GM12865 (cell line): ENCODE data around the gene DIAPH2.

Experiments
- DNase-seq: peaks from one replicate; pipeline ENCODE4 v3.0.0; 2010; ENCODE audit warnings: low read depth
- H3K4me3 ChIP-seq: 2 replicates; pipeline ENCODE4 v1.5.1; 2011; ENCODE audit warnings: mild to moderate bottlenecking, low read depth, low read length, control low read depth
- TF ChIP-seq, protein P1 (sequence below): IDR thresholded peaks from 2 replicates; pipeline ENCODE4 v1.5.1; 2011; ENCODE audit warnings: low read length, control low read depth, low read depth, inconsistent platforms; ENCODE audit not compliant: insufficient read depth; ENCODE audit errors: missing control alignments

DIAPH2 gene

DNA sequence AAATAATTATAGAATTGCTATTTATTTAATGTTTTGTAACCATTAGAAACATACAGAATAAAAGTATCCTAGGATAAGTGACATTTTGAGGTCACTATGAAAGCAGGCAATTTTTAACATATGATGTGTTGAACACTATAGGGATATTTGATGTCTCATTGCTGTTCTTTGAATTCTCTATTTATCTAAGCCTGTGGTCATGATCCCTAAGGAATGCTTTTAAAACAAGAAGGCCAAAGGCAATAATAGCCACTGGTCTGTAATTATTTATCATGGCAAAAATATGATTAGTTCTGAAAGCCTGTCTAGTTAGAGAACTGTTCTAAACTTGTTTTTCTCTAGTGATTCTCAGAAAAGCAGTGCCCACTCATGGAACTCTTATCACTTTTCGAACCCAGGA lies 385.7 kb downstream of the DIAPH2 start:
- H3K4me3 ChIP-seq, result no peak overlapping the region
- TF ChIP-seq, protein P1, sequence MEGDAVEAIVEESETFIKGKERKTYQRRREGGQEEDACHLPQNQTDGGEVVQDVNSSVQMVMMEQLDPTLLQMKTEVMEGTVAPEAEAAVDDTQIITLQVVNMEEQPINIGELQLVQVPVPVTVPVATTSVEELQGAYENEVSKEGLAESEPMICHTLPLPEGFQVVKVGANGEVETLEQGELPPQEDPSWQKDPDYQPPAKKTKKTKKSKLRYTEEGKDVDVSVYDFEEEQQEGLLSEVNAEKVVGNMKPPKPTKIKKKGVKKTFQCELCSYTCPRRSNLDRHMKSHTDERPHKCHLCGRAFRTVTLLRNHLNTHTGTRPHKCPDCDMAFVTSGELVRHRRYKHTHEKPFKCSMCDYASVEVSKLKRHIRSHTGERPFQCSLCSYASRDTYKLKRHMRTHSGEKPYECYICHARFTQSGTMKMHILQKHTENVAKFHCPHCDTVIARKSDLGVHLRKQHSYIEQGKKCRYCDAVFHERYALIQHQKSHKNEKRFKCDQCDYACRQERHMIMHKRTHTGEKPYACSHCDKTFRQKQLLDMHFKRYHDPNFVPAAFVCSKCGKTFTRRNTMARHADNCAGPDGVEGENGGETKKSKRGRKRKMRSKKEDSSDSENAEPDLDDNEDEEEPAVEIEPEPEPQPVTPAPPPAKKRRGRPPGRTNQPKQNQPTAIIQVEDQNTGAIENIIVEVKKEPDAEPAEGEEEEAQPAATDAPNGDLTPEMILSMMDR, result no peak
- no peak for DNase-seq

DNA sequence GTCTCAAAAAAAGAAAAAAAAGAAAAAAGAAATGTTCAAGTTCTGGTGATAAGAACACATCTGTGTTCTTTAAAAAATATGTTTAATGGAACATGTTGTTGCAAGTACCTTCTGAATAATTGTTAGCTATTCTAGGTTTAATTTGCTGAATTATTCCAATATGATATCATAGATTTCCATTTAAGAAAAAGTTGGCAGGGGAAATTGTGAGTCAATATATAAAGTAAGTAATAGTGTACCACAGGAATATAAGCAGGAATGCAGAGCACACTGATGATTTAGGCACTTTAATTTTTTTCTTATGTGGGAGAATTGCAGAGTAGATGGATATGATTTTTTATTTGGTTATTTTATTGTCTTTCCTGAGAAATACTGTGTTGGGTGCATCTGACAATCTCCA lies 389.8 kb downstream of the DIAPH2 start:
- DNase-seq, result no peak
- no peak overlapping the region for H3K4me3 ChIP-seq
- TF ChIP-seq, protein P1, result no peak

DNA sequence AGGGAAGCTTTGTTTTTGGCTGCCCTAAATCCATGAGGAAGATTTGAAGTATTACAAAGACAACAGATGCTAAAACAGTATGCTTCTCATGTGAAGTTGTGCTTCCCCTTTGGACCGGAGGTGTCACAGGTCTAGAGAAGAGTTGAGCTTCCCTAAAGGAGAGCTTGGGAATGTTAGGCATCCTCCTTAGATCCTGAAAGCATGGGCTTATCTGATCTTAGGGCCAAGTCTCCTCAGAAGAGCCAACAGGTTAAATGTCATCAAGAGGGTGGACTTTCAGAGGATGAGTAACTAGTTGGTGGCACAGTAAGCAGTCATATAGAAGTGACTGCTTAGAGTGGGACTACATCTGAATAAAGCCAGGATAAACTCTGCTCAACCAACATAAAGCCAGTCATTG lies 404.5 kb downstream of the DIAPH2 start:
- TF ChIP-seq, protein P1, result no peak
- DNase-seq, result no peak
- no peak overlapping the region for H3K4me3 ChIP-seq

DNA sequence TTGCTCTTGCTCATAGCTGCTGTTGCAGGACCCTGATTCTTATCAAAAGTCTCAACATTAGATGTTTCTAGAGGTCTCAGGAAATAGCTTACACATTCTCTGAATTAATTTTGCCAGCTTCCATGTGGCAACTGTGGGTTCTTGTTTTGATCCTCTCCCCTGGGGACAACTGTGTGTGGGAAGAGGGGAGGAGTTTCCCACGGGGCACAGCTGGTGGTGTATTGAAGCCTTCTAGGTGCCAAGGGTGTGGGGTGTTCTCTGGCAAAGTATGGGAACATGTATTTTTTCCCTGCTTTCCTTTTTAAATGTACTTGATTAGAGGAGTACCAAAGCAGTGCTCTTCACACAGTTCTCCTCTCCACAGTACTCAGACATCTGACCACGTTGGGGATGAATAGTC lies 411.7 kb downstream of the DIAPH2 start:
- TF ChIP-seq, protein P1, result no peak
- no peak overlapping the region for H3K4me3 ChIP-seq
- no peak for DNase-seq

DNA sequence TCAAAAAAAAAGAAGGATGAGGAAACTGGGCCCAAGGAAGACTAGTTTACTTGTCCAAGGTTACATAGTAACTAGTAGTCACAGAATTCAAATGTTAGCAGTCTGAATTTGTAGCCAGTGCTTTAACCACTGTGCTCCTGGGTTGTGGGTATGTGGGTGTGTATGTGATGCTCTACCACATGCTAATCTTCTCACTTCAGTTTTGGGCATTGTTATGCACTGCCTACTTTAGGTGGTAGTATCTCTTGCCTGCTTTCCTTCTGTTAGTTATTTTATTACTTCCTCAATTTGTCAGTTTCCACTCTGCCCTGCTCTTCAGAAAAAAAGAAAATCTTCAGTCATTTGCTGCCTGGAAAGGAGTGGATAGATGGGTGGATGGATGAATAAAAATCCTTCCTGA lies 418.3 kb downstream of the DIAPH2 start:
- TF ChIP-seq, protein P1, result no peak
- H3K4me3 ChIP-seq, result no peak overlapping the region
- no peak for DNase-seq

DNA sequence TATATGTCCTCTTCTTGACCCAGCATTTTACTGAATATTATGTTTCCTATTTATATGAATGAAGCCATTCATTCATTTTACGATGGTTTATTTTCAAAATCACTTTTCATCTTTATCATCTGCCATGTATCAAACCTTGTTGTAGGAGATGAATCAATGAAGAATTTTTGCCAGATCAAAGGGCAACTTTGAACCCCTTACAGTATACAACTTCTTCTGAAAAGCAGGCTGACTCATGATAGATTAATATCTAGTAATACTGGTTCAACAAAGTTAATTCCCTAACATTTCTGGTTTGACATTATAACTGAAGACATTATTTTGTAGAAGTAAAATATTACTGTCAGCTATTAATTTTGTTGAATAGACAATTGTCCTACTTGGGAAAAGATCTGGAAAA lies 425.1 kb downstream of the DIAPH2 start:
- TF ChIP-seq, protein P1, result no peak
- no peak overlapping the region for H3K4me3 ChIP-seq
- DNase-seq, result no peak

DNA sequence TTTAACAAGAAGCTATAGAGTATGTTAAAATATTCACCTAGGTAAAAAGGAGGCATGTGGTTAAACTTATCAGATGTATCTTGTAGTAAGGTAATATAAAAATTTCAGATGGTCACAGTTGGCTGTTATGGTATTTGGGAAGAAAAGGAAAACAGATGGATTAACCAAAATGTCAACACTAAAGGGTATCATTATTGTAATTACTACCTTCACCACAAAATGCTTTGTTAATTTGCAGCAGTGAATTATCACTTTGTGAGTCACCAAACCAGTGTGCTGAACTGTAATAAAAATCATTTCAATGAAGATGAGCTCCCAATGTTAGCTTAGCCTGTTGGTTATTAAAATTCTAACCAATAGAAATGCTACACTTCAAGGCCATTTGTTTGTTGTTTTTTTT lies 432.9 kb downstream of the DIAPH2 start:
- DNase-seq, result no peak
- TF ChIP-seq, protein P1, result no peak
- H3K4me3 ChIP-seq, result no peak overlapping the region
